SKM-1 treated with dmso at 0.1 percent for 144 hours (cell line): ENCODE measurements around the gene TBX1.

Source experiments
- DNase-seq: peaks from one replicate; lab custom pipeline; 2025; ENCODE audit not compliant: unreplicated experiment; lab: John Stamatoyannopoulos, UW

Gene TBX1

DNA sequence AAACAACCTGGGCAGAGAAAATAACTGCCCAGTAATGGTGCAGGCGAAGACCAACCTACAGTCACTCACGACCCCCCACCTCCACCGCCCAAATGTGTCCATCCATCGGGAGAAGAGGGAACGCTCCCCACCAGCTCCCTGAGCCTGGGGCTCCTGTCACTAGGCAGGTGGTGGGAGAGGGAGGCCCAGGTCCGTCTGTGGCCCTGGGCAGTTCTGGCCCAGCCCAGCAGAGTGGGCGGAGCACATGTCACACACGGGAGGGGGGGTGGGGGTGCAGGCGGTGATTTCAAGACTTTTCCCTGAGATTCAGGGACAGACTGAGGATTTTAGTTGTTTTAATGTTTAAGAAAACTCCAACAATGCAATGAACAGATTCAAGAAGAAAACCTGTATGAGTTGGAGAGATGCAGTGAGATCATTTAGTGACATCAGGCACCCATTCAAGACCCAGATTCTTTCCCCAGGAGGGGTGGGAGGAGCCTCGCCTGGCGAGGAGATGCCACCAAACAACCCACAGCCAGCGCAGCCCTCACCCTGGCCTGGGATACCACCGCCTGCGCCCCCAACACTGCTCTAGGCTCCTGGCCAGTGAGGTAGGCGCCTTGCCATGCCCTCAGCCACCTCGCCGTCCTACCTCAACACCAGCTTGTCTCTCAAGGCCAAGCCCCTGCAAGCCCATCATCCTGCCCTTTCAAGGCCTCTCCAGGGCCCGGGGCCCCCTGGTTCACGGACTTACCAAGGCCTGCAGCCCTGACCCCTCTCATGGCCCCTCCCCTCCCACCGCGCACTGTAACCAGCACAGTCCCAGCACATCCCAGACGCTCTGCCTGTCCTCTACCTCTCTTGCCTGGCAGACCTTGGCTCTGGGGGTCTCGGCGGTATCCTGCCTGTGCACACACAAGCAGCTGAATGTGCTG, 36.8 kb downstream of the TBX1 start:
- DNase-seq = no peak

- DNase-seq = no peak
These were observed 37.6 kb downstream of the TBX1 start for GRCh38 chr22:19798003-19798665.

GRCh38 chr22:19798891-19799293, 38.3 kb downstream of the TBX1 start:
- no peak for DNase-seq

DNA sequence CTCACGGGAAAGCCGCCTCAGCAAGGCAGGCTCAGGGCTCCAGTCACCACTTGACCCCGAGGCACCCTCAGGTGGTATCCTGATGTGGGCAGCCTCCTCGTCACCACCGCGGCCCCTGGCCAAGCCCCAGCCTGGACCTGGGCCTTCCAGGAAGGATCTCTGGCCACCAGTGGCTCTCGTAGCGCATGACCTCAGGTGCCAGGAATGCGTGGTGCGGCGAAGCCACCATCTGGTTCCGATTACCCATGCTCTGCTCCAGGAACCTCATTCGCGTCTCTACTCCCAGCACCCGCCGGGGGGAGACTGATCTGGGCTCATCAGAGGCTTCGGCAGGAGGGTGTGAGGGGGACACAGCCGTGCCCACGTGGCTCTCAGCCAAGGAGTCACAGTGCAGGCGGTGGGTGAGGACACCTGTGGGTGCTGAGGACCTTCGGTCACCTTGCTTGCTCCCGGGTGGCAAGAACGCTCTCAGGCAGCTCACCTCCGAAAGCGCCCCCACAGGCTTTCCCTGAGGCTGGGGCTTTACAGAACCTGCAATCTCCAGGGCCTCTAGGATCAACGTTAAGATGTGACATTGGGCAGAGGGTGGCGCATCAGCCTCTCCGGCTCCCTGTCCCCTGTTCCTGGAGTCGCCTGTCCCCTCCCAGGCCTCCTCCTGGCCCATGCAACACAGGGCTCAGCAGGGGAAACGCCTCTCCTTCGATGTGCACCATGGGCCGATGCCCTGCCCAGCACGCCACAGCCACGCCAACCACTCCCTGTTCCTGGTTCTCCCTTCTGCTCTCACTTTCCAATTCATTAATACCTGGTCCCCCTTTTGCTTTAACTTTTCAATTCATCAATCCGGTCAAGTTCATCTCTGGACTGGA, 39.0 kb downstream of the TBX1 start:
- DNase-seq = no peak

GRCh38 chr22:19800306-19800705, 39.7 kb downstream of the TBX1 start:
- no peak for DNase-seq

DNA sequence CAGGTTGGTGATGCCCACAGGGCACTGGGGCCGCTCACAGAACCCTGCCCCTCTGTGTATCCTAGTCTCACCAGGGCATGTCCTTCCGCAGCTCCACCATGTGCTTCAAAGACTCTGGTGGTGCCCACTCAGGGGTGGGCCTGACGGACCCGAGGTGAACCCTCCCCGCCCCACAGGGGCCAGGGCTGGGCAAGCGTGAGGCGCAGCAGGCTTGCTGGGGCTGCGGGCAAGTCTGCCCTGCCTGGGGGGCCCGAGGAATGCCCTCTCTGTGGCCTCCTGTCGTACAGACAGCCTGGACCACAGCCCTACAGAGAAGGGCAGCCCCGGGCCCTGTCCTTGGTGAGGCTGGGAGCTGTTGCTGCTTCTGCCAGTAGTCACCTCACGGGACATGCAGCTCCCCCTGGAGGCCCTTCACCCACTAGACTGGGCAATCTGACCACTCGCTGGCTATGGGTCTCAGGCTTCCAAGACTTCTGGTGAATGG, 40.2 kb downstream of the TBX1 start:
- no peak for DNase-seq

DNA sequence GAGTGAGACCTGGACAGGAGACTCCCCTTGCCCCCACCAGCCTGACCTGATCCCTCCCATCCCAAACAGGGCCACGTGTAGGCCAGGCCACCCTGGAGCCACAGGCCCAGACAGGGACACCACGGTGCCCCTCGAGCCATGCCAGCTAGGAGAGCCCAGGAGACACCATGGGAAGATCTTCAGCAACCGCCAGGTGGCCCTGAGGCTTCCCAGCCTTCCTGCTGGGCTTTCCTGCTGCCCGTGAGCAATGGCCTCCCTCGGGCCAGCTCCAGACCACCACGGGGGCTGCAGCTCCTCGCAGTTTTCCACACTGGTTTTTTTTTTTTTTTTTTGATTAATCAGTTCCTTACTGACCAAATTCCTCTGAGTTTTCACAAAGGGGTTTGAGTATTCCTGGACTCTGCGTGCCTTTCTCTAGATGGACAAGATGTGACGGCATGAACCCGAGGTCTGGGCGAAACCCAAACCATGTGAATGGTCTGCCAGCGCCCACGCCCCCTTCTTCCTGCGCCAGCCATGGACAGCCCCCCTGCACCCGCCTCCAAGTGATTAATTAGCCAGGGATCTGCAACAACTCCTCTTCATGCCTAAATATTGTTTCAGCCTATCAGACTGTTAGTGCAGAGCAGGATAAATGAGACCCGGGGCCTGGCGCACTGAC, 40.9 kb downstream of the TBX1 start:
- no peak for DNase-seq

DNA sequence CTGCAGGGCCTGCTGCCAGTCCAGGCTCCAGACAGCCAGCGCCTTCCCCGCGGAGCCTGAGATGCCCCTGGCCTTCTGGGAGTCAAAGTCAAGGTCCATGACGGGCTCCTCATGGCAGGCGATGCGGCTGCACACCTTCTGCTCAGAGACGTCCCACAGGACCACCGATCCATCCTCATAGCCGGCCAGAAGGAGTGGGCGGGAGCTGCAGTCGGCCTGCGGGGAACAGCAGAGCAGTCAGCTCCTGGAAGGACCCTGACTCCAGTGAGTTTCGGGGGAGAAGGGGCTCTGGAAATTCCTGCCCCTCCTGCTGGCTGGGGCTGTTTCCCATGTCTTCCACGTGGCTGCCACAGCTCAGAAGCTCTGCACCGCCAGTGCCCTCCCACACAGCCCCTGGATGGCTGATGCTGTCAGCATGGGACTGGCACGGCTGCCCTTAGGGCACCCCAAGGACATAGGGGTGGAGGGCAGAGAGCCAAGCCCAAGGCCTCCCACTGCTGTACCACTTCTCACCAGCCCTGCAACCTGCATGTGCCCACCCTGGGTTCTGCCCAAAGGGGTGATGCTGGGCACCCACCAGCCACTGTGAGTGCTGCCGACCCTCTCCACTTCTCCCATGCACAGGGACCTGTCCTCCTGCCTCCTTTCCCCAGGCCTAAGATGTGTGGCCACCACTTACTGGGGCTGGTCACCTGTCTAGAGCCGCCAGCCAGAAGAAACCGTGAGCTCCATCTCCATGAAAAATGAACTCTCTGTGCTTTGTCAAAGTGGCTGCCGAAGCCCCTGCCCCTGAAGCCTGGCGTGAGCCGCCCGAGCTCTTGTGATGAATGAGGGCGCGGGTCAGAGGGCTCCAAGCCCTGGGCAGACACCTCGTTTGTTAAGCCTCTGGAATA, 41.7 kb downstream of the TBX1 start:
- no peak for DNase-seq

- DNase-seq = no peak
These were observed 42.5 kb downstream of the TBX1 start for GRCh38 chr22:19802894-19803735.

- DNase-seq = no peak
These were observed 43.2 kb downstream of the TBX1 start for GRCh38 chr22:19803736-19804267.

GRCh38 chr22:19805821-19806212, 45.2 kb downstream of the TBX1 start:
- no peak for DNase-seq

DNA sequence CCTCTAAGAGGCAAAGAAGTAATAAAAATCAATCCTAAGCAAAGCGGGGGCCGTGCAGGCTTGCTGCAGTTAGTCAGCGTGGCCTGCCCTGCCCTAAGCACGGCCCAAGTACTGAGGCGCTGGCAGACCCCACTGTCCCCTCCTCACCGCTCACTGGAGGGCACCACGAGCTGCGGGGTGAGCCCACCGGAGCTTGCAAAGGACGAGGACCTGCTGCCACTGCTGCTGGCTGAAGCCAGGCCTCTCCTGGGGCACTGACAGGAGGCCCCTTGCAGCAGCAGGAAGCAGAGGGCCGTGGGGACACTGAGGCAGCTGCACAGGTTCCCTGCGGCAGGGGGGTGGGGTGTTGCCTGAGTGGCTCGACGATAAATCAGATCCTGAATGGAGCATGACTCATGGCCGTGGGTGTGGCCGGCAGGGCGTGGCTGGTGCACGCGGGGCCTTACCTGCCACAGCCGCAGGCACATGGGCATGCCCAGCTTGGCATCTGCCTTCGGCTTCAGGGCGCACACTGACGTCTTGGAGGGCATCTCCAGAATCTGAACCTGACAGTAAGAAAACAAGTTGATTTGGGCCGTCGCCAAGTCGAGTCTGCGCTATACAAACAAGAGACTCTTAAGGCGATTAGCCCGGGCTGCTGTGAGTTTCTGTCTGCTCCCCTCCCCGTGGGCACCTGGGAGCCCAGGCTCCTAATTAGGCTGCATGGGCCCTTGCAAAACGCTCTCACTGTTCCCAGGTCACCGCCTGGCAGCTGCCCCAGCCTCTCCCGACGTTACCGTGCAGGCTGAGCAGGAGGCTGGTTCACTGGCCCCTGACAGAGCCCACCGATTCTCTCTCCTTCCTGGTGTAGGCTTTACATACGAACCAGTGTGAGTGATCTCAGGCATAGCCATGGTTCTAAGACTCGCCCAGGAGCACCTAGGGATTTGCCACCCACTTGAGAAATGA, 45.9 kb downstream of the TBX1 start:
- DNase-seq = no peak

DNA sequence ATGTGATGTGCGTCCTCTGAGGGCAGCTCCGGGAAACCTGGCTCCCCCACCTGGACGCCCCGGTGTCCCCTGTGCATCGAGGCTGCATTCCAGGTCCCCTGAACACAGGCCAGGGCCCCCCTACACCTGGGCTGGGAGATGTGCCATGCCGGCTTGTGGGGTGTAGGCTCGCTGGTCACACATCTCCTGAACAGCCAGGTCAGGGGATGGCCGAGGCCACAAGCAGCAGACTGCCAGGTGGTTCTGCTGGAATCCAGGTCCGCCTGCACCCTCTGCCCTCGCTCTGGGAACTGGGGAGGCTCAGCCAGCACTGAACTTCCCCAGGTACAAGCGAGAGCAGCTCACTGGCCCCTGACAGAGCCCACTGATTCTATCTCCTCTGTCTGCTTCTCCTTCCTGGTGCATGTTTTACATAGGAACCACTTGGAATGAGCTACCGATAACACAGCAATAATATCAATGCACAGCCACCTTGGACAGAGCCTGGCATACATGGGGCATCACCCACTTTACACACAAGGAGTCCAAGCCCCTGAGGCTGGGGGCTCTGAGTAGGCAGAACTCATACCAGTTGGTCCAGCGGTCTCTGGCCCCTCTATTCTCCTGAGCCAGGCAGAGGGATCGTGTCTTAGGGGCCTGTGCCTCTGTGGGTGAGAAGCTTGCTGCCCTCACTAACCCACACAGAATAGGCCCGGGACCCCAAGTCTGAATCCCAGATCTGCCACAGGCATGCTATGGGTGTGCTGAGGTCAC, 46.8 kb downstream of the TBX1 start:
- DNase-seq = no peak

GRCh38 chr22:19807914-19808872, 47.6 kb downstream of the TBX1 start:
- DNase-seq = no peak

DNA sequence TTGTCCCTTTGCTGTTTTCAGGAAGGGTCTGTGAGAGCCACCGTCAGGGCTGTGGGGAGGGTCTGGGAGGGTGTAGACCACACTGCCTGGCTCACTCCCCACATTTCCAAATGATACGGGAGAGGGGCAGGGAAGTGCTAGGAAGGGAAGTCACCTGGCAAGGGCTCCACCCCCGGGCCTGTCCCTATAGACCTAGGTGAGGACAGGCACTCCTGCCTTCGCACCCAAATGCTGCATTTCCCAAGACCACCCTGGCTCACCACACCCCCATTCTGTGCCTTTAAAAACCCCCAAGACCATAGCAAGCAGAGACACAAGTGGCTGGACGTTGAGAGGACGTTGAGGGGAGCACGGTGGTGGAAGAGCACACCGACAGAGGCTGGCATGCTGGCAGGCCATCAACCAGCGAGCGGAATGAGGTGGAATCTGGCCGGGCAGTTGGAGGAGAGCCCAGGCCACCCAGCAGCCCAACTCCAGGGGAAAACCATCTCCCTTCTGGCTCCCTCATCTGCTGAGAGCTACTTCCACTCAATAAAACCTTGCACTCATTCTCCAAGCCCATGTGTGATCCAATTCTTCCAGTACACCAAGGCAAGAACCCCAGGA, 48.4 kb downstream of the TBX1 start:
- DNase-seq = no peak
